ENCODE measurements around the gene TAF1D.

DNA sequence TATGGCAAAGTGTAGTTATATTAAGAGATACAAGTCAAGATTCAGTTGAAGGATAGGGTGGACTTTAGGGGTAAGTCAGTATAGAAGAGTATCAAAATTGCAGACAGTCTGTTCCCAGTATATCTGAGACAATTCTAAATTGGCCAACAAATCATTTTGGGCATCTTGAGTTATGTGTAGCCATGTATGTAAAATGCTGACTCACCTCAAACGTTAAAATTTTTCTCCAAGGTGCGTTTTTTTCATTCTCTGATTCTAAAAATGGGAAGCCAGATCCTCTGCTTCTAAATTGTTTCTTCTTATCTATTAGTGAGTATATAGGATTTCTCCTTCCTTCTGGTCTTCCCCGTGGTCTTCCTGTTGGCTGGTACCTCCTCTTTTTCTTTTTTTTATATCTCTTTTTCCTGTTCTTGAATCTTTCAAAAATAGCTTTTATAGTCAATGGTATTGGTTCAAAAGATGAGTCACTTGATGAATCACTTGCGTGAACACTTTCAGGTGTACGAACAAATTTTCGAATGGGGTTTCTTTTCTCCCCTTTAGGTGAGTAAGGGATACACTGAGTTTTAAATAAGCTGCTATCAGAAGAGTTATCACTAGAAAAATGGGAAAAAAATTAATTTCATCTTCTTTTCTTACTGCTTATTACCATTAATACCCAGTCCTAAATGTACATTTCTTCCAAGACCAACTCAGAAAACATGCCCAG, 3.2 kb downstream of the TAF1D start:
- TF ChIP-seq PATZ1 (CRISPR knock-in tag; IDR thresholded peaks at IDR 0.05; ENCODE audit: borderline replicate concordance) = no peak
- TF ChIP-seq ZNF70 (CRISPR knock-in tag; IDR thresholded peaks at IDR 0.05) = no peak
- no peak for TF ChIP-seq CSDC2 (CRISPR knock-in tag; IDR thresholded peaks at IDR 0.05)
- TF ChIP-seq, protein P1, sequence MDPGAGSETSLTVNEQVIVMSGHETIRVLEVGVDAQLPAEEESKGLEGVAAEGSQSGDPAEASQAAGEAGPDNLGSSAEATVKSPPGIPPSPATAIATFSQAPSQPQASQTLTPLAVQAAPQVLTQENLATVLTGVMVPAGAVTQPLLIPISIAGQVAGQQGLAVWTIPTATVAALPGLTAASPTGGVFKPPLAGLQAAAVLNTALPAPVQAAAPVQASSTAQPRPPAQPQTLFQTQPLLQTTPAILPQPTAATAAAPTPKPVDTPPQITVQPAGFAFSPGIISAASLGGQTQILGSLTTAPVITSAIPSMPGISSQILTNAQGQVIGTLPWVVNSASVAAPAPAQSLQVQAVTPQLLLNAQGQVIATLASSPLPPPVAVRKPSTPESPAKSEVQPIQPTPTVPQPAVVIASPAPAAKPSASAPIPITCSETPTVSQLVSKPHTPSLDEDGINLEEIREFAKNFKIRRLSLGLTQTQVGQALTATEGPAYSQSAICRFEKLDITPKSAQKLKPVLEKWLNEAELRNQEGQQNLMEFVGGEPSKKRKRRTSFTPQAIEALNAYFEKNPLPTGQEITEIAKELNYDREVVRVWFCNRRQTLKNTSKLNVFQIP (CRISPR knock-in tag; IDR thresholded peaks at IDR 0.05; ENCODE audit: borderline replicate concordance, low read depth) = no peak
- TF ChIP-seq TOX (CRISPR knock-in tag; IDR thresholded peaks at IDR 0.05; ENCODE audit: borderline replicate concordance) = no peak
- TF ChIP-seq CREB5 (CRISPR knock-in tag; IDR thresholded peaks at IDR 0.05; ENCODE audit: low read depth) = no peak
- no peak for TF ChIP-seq ARNTL (CRISPR knock-in tag; IDR thresholded peaks at IDR 0.05; ENCODE audit: borderline replicate concordance, low read depth)
- TF ChIP-seq, protein P2, sequence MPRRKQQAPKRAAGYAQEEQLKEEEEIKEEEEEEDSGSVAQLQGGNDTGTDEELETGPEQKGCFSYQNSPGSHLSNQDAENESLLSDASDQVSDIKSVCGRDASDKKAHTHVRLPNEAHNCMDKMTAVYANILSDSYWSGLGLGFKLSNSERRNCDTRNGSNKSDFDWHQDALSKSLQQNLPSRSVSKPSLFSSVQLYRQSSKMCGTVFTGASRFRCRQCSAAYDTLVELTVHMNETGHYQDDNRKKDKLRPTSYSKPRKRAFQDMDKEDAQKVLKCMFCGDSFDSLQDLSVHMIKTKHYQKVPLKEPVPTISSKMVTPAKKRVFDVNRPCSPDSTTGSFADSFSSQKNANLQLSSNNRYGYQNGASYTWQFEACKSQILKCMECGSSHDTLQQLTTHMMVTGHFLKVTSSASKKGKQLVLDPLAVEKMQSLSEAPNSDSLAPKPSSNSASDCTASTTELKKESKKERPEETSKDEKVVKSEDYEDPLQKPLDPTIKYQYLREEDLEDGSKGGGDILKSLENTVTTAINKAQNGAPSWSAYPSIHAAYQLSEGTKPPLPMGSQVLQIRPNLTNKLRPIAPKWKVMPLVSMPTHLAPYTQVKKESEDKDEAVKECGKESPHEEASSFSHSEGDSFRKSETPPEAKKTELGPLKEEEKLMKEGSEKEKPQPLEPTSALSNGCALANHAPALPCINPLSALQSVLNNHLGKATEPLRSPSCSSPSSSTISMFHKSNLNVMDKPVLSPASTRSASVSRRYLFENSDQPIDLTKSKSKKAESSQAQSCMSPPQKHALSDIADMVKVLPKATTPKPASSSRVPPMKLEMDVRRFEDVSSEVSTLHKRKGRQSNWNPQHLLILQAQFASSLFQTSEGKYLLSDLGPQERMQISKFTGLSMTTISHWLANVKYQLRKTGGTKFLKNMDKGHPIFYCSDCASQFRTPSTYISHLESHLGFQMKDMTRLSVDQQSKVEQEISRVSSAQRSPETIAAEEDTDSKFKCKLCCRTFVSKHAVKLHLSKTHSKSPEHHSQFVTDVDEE (CRISPR knock-in tag; IDR thresholded peaks at IDR 0.05) = no peak
- TF ChIP-seq, protein P3, sequence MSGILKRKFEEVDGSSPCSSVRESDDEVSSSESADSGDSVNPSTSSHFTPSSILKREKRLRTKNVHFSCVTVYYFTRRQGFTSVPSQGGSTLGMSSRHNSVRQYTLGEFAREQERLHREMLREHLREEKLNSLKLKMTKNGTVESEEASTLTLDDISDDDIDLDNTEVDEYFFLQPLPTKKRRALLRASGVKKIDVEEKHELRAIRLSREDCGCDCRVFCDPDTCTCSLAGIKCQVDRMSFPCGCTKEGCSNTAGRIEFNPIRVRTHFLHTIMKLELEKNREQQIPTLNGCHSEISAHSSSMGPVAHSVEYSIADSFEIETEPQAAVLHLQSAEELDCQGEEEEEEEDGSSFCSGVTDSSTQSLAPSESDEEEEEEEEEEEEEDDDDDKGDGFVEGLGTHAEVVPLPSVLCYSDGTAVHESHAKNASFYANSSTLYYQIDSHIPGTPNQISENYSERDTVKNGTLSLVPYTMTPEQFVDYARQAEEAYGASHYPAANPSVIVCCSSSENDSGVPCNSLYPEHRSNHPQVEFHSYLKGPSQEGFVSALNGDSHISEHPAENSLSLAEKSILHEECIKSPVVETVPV (CRISPR knock-in tag; IDR thresholded peaks at IDR 0.05) = no peak
- TF ChIP-seq TCF4 (CRISPR knock-in tag; IDR thresholded peaks at IDR 0.05; ENCODE audit: borderline replicate concordance) = no peak
- no peak for TF ChIP-seq PPARA (CRISPR knock-in tag; IDR thresholded peaks at IDR 0.05; ENCODE audit: borderline replicate concordance)
- no peak for TF ChIP-seq ESRRG (CRISPR knock-in tag; IDR thresholded peaks at IDR 0.05)
- no peak for TF ChIP-seq ISL1 (CRISPR knock-in tag; IDR thresholded peaks at IDR 0.05)
